SK-N-SH (cell line): ENCODE measurements around the gene CDC73. TPM values are rescaled to one million over a fixed set of nuclear protein-coding genes. Genes with fewer than 3 reads are reported as not detected.

ENCODE experiments used
- CTCF ChIA-PET: fragments of 300-600, 350-600 bp; formaldehyde crosslinking; extraction: SDS; loops from one replicate; lab custom pipeline; 2021; lab: Yijun Ruan, JAX
- POLR2A ChIA-PET: fragments of 350-600 bp; sonication (Branson Sonifier 250); formaldehyde crosslinking; extraction: SDS; loops from one replicate; lab custom pipeline; 2020; ENCODE audit warnings: antibody characterized with exemption, inconsistent platforms; lab: Yijun Ruan, JAX
- DNase-seq: peaks from one replicate; pipeline ENCODE4 v3.0.0; 2012
- H2AFZ ChIP-seq: fragments of 200-600 bp; sonication (generic); 2 replicates; pipeline ENCODE4 v1.8.1; 2016; ENCODE audit warnings: antibody characterized with exemption, mild to moderate bottlenecking, low read depth
- H3F3A ChIP-seq: fragments of 200-600 bp; sonication (generic); replicated peaks from 2 replicates; pipeline ENCODE3; 2016; ENCODE audit warnings: antibody characterized with exemption, mild to moderate bottlenecking; ENCODE audit not compliant: insufficient read depth
- H3K27ac ChIP-seq, 2 experiments: fragments of 200-500 bp in 1 of 2; fragments of 200-600 bp in 1 of 2; sonication (Bioruptor generic) in 1 of 2; sonication (generic), shearing (Covaris generic) in 1 of 2; 2 replicates each; pipeline versions ENCODE4 v1.5.1 to v1.6.1; 2014 to 2016; ENCODE audit warnings: low read depth in 2 of 2, inconsistent platforms in 1 of 2, low read length in 1 of 2, mild to moderate bottlenecking in 1 of 2, mixed read lengths in 1 of 2
- H3K27me3 ChIP-seq: fragments of 200-600 bp; sonication (generic), shearing (Covaris generic); 2 replicates; pipeline ENCODE4 v1.6.1; 2016; ENCODE audit warnings: mixed run types; ENCODE audit not compliant: insufficient read depth
- H3K36me3 ChIP-seq, 2 experiments: fragments of 200-500 bp in 1 of 2; fragments of 200-600 bp in 1 of 2; sonication (Bioruptor generic) in 1 of 2; sonication (generic) in 1 of 2; replicated peaks in 1 of 2; 2 replicates each; pipeline versions ENCODE3 to v1.5.1; 2014 to 2016; ENCODE audit warnings: low read length in 1 of 2, mild to moderate bottlenecking in 1 of 2; ENCODE audit not compliant: insufficient read depth in 2 of 2, control insufficient read depth in 1 of 2
- H3K4me1 ChIP-seq, 2 experiments: fragments of 200-500 bp in 1 of 2; fragments of 200-600 bp in 1 of 2; sonication (Bioruptor generic) in 1 of 2; sonication (generic), shearing (Covaris generic) in 1 of 2; 2 replicates each; pipeline versions ENCODE4 v1.5.1 to v1.6.1; 2014 to 2016; ENCODE audit warnings: low read depth in 1 of 2, low read length in 1 of 2, mixed run types in 1 of 2; ENCODE audit not compliant: insufficient read depth in 2 of 2, control insufficient read depth in 1 of 2
- H3K4me2 ChIP-seq: fragments of 200-600 bp; sonication (generic), shearing (Covaris generic); 2 replicates; pipeline ENCODE4 v1.6.1; 2017; ENCODE audit warnings: mixed run types
- H3K4me3 ChIP-seq, 2 experiments: fragments of 200-500 bp in 1 of 2; fragments of 200-600 bp in 1 of 2; sonication (Bioruptor generic) in 1 of 2; sonication (generic), shearing (Covaris generic) in 1 of 2; 2 replicates each; pipeline versions ENCODE4 v1.5.1 to v1.8.1; 2014 to 2016; ENCODE audit warnings: low read depth in 2 of 2, inconsistent platforms in 1 of 2, low read length in 1 of 2, mild to moderate bottlenecking in 1 of 2, mixed read lengths in 1 of 2, moderate library complexity in 1 of 2
- H3K79me2 ChIP-seq: fragments of 200-600 bp; sonication (generic); 2 replicates; pipeline ENCODE4 v1.8.1; 2017; ENCODE audit warnings: mild to moderate bottlenecking; ENCODE audit not compliant: insufficient read depth
- H3K9ac ChIP-seq: fragments of 200-600 bp; sonication (generic); 2 replicates; pipeline ENCODE4 v1.6.1; 2017; ENCODE audit warnings: mixed run types
- H3K9me2 ChIP-seq: fragments of 200-600 bp; sonication (generic); 2 replicates; pipeline ENCODE4 v1.6.1; 2017; ENCODE audit warnings: mixed run types
- H3K9me3 ChIP-seq: fragments of 200-600 bp; sonication (generic); 2 replicates; pipeline ENCODE4 v1.6.1; 2017; ENCODE audit warnings: mixed run types, mild to moderate bottlenecking, moderate library complexity
- H4K20me1 ChIP-seq: fragments of 200-600 bp; sonication (generic); 2 replicates; pipeline ENCODE4 v1.6.1; 2017; ENCODE audit warnings: mild to moderate bottlenecking, mixed run types; ENCODE audit not compliant: insufficient read depth
- MEF2A ChIP-seq: IDR thresholded peaks from 2 replicates; pipeline ENCODE4 v1.4.0; 2012; ENCODE audit warnings: low read depth, borderline replicate concordance
- POLR2AphosphoS5 ChIP-seq: IDR thresholded peaks from 2 replicates; pipeline ENCODE4 v1.6.1; 2012; ENCODE audit warnings: low read depth, low read length
- RAD21 ChIP-seq: IDR thresholded peaks from 2 replicates; pipeline ENCODE4 v1.6.1; 2012; ENCODE audit warnings: mild to moderate bottlenecking, low read length
- RXRA ChIP-seq: IDR thresholded peaks from 2 replicates; pipeline ENCODE4 v1.4.0; 2012; ENCODE audit warnings: low read depth, mild to moderate bottlenecking, borderline replicate concordance
- SMC3 ChIP-seq: IDR thresholded peaks from 2 replicates; pipeline ENCODE4 v1.6.1; 2012; ENCODE audit warnings: low read depth, low read length, improper control_type of control experiment
- TEAD4 ChIP-seq: IDR thresholded peaks from 2 replicates; pipeline ENCODE4 v1.4.0; 2012; ENCODE audit warnings: mild to moderate bottlenecking, borderline replicate concordance; ENCODE audit not compliant: insufficient read depth
- WGBS: methylation state at CpG from one replicate; pipeline ENCODE4 v1.1.6; 2017; ENCODE audit warnings: low lambda C conversion rate; 5-methylcytosine and 5-hydroxymethylcytosine counted together
- polyA plus RNA-seq, 3 experiments: library from polyadenylated mRNA; depleted of rRNA; stranded (reverse); fragments of >200 nt; gene quantifications; 2 replicates each; pipeline ENCODE4 v1.2.3, GENCODE V29; 2012
- TF ChIP-seq, protein P1 (sequence below): IDR thresholded peaks from 2 replicates; pipeline ENCODE4 v1.4.0; 2012; ENCODE audit warnings: low read depth
- TF ChIP-seq, protein P2 (sequence below): IDR thresholded peaks from 2 replicates; pipeline ENCODE4 v1.4.0; 2012; ENCODE audit warnings: low read depth, borderline replicate concordance

The CDC73 gene
- polyA plus RNA-seq, 1 of the 3 experiments (the other 2 are of a cell fraction) = 13.4 TPM

DNA sequence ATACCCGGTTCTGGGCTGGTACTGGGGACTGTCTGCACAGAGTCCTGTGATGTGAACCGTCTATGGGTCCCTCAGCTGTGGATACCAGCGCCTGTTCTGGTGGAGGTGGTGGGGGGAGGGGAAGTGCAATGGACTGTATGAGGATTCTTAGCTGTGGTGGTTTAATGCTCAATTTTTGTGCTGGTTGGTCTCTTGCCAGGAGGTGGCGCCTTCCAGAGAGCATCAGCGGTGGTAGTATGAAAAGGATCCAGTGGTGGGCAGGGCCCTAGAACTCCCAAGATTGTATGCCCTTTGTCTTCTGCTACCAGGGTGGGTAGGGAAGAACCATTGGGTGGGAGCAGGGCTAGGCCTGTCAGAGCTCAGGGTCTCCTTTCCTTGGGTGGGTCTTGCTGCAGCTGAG lies 153.9 kb downstream of the CDC73 start:
- no peaks in the 10 kb centered on the region for H3K9me2 ChIP-seq
- no peak overlapping the region for H3K4me3 ChIP-seq
- POLR2A ChIA-PET = no interaction called here
- H3K79me2 ChIP-seq = no peaks in the 10 kb centered on the region
- TF ChIP-seq, protein P1, sequence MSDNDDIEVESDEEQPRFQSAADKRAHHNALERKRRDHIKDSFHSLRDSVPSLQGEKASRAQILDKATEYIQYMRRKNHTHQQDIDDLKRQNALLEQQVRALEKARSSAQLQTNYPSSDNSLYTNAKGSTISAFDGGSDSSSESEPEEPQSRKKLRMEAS = no peak
- TF ChIP-seq, protein P2, sequence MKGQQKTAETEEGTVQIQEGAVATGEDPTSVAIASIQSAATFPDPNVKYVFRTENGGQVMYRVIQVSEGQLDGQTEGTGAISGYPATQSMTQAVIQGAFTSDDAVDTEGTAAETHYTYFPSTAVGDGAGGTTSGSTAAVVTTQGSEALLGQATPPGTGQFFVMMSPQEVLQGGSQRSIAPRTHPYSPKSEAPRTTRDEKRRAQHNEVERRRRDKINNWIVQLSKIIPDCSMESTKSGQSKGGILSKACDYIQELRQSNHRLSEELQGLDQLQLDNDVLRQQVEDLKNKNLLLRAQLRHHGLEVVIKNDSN = no peak
- TF ChIP-seq RAD21 = no peak
- TF ChIP-seq, all 33 proteins: peak for 0
- no peaks in the 10 kb centered on the region for H4K20me1 ChIP-seq
- WGBS = 88% methylated on average over 4 of the region's 5 CpGs
- no peaks in the 10 kb centered on the region for H3F3A ChIP-seq
- H3K36me3 ChIP-seq = peaks cover 0 to 15% of the 10 kb centered on the region in 2 experiments
- no peak for DNase-seq
- CTCF ChIA-PET = no interaction called here
- no peaks in the 10 kb centered on the region; the same call in 1 of the 2 replicates for H3K9me3 ChIP-seq
- no peak overlapping the region for H2AFZ ChIP-seq
- H3K9ac ChIP-seq = no peak overlapping the region
- no peaks in the 10 kb centered on the region for H3K27me3 ChIP-seq
- H3K4me1 ChIP-seq = no peaks in the 10 kb centered on the region
- H3K27ac ChIP-seq = no peak overlapping the region
- no peak overlapping the region for H3K4me2 ChIP-seq

DNA sequence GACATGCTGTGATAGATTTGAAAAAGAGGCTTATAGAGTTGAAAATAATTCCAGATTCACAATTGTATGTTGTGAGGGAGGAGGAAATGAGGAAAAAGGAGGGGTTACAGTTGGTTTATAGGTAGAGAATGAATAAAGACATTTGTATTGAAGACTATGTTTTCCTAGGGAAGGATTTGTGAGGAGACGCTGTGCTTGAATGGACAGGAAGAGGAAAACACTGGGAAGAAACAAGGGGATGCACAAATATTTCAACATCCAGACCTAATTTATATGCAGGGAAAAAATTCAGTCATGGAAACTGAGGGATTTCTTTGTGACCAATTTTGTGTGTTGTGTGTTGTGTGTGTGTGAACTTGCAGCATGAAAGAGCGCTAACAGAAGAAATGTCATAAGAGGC lies 157.1 kb downstream of the CDC73 start:
- Histone ChIP-seq H3K27ac (no peak overlapping the region), H3F3A (no peaks in the 10 kb centered on the region), H3K9me3 (no peaks in the 10 kb centered on the region; the same call in 1 of the 2 replicates), H3K36me3 (peaks cover 0 to 3% of the 10 kb centered on the region in 2 experiments), H3K27me3 (no peaks in the 10 kb centered on the region), H3K9ac (no peak overlapping the region), H4K20me1 (no peaks in the 10 kb centered on the region), H2AFZ (no peak overlapping the region), H3K4me2 (no peak overlapping the region), H3K79me2 (no peaks in the 10 kb centered on the region), H3K4me3 (no peak overlapping the region), H3K4me1 (no peaks in the 10 kb centered on the region; a peak in 1 of 4 replicates), H3K9me2 (no peaks in the 10 kb centered on the region)
- TF ChIP-seq RXRA (no peak), MEF2A (no peak)
- CTCF ChIA-PET = no interaction called here
- 100% methylated on average over 2 of the region's 2 CpGs for WGBS
- no peak for DNase-seq
- POLR2A ChIA-PET = no interaction called here

DNA sequence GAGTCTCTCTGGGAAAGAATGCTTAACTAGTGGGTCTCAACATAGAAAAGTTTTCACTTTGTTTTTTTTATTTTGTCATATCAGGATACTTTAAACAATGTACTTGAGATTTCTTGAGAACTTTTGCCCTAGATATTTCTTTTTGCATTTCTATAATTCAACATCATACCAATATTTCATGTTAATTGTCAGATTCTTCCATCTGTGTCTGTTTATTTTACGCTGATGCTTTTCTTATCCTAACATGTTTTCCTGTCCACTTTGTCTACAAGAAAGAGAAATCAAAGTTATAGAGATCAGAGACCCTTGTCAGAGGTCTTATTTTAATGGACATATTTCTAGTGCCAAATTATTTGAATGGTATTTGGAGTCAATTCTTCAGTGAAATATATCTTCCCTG lies 160.1 kb downstream of the CDC73 start:
- POLR2A ChIA-PET = no interaction called here
- Histone ChIP-seq H3K9me3 (no peaks in the 10 kb centered on the region), H3K27me3 (no peaks in the 10 kb centered on the region), H3F3A (peaks cover 4% of the 10 kb centered on the region), H3K4me3 (no peak overlapping the region), H3K4me2 (no peak overlapping the region), H3K27ac (peak overlapping the region in 1 of 2 experiments; percentile 35; a peak in 1 of 4 replicates), H3K9me2 (no peaks in the 10 kb centered on the region), H3K4me1 (no peaks in the 10 kb centered on the region; a peak in 1 of 4 replicates), H3K36me3 (peaks cover 0 to 9% of the 10 kb centered on the region in 2 experiments), H3K9ac (no peak overlapping the region), H2AFZ (no peak overlapping the region), H3K79me2 (no peaks in the 10 kb centered on the region), H4K20me1 (no peaks in the 10 kb centered on the region)
- 83% methylated on average over 1 of the region's 1 CpG for WGBS
- DNase-seq = no peak
- CTCF ChIA-PET = no interaction called here
- TF ChIP-seq RXRA = no peak
- no peak for TF ChIP-seq POLR2AphosphoS5
- no peak for TF ChIP-seq TEAD4
- TF ChIP-seq SMC3 = no peak
- no peak for TF ChIP-seq RAD21
